Left hindlimb (tissue), 1 donor: ENCODE results near the gene IL17RC.
A peak's percentile ranks its signal among the peaks of the same experiment; 100 is the strongest.

Experiments
- DNase-seq: peaks from one replicate; pipeline ENCODE4 v3.0.0-alpha.2; 2018

The IL17RC gene

DNA sequence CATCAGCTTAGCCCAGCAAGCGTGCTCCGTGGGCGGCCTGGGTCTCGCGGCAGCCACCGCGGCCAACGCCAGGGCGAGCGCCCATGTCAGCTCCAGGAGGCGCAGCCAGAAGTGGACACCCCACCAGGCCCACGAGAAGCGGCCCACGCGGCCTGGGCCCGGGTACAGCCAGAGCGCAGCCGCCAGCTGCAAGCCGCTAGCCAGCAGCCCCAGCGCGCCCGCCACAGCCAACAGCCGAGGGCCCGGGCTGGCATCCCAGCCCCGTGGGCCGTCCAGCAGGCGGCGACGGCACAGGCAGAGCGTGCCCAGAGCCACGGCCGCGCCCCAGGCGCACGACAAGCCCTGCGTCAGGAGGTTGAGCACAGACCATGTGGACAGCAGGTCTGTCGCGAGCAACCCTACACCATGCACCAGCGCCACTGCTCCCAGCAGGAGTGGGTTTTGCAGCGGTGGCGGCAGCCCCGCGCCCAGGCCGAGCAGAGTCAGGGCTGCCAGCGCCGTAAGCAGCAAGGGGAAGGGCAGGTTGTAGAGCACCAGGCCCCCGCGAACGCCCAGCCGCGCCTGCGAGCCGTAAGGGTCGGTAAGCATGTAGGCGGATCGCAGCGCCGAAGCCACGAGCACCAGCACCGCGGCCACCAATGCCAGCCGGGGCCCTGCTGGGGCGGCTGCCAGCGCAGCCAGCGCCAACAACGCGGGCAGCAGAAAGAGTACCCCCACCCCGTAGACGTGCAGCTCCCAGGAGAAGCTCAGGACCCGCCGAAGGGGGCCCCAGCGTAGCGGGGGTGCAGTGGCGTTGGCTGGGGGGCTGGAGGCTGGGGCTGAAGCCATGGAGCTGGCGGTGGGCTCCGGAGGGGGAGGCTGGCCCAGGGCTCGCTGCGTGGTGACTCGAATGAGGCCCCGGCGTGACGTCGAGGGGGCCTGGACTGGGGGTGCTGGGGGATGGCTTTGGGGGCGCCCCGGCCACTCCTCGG lies 30.4 kb downstream of the IL17RC start:
- DNase-seq = peak; percentile 77

DNA sequence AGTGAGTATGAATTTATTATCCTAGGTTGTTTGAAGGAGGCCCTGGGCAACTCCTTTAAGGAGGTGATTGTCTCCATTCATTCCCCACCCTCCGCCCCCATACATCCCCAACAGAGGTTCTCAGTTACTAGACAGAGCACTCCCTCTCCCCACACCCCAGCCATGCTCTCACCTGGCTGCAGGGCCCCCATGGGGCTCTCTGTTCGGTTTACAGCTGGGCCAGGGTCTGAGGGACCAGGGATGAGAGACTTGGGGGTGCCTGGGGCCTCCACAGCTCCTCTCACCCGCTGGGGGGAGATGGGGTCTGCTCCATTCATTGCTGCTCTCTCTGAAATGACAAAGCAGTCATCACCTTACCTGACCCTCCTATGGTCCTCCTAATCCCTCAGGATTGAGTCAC lies 31.7 kb downstream of the IL17RC start:
- DNase-seq = no peak

DNA sequence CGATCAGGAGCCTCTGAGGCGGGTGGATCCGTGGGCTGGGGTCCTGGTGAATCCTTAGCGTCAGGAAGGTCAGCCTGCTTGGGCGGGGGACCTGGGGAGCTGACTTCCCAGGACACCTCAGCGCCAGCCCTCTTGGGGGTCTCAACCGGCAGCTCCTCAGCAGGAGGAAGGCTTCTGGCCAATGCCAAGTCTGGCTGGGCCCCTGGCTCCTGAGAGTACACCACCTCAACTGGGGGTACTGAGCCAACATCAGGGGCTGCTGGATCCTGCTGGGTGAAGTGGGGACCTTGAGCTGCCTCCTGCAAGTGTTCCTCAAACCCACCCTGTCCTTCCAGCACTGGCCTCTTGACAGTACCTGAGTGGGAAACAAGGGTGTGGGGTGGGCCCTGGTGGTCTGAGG lies 32.2 kb downstream of the IL17RC start:
- no peak for DNase-seq

DNA sequence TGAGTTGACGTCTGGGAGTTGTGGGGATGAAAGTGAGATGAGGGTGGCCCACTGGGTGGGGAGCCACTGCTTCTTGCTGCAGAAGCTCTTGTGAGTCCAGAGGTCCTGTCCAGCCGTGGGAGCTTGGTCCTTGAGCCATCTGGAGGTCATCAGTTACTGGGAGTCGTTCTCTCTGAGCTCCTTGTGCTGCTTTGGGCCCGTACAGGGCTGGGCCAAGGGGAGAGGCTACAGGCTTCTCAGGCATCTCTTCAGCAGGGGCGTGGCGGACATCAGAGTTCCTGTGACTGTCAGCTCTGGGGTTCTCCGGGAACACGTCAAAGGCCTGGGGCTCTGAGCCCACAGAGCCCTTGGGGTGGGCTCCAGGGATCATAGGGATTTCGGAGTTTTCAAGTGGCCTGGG lies 32.7 kb downstream of the IL17RC start:
- no peak for DNase-seq

DNA sequence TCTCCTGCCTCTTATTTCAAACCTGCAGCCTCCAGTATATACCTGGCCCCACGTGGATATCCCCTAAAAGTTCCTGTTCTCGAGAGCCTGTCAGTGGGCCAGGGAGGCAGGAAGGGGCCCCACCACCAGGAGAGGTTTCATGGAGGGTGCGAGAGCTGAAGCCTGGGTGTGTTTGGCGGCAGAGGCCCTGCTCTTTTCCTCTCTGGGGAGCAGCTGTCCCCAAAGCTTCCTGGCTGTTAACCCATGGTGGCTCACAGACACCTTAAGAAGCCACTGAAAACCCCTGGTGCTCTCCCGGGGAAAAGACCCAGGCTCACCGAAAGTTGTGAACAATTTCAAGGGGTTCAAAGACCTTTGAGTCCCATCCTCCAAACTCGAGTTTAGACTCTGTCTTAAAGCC lies 34.2 kb downstream of the IL17RC start:
- no peak for DNase-seq

DNA sequence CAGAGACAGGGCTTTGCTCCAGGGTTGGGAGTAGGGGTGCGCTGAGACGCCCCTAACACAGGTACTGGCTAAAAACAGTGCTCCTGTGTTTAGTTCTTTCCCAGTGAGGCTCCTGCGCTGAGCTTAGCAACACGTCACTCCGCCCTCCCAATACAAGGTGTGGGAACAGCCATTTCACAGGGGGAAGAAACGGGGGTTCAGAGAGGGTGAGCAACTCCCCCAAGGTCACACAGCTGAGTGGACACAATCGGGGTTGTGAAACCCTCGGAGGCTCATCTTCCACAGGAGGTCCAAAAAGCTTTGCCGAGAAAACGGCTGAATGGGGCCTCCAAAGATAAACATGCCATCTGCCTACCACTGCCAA lies 34.7 kb downstream of the IL17RC start:
- DNase-seq = no peak

DNA sequence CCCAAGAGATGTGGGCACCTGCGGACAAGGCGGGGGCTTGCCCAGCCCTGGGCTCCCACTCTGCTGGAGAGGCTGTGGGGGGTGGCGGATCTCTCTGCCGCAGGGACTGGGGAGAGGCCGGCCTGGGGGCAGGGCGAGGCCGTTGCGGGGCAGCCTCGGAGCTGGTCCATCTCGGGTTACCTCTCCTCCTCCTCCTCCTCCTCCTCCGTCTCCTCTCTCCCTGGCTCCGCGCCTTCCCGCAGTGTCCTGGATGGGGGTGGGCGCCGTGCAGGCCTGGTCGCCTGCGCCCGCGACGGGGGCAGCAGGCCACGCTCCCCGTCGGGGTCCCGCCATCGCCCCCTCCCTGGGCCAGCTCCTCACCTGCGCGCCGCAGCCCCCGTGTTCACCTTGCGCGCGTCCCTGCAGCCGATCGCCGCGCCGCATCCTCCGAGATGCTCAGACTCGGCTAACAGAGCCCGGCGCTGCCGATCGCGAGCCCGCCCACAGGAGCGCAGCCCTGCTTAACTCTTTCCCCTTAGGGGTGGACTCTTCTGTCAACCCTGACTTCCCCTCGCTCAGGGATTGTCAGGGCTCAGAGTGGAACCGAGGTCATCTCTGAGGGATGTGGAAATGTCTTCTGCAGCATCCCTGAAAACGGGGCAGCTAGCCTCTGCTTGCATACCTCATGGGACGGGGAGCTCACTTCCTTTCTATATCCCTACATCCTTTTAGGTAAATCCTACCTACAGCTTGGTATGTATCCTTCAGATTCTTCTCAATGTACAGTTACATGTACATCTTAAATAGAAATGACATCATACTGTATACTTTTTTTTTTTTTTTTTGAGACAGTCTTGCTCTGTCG lies 35.3 kb downstream of the IL17RC start, which contains the start of gene PRRT3:
PRRT3 (minus strand) TSS at position 447 of the 844 bp plus-strand sequence. CDS start 2,293 bp downstream, outside the sequence.
- DNase-seq = peak; percentile 62

DNA sequence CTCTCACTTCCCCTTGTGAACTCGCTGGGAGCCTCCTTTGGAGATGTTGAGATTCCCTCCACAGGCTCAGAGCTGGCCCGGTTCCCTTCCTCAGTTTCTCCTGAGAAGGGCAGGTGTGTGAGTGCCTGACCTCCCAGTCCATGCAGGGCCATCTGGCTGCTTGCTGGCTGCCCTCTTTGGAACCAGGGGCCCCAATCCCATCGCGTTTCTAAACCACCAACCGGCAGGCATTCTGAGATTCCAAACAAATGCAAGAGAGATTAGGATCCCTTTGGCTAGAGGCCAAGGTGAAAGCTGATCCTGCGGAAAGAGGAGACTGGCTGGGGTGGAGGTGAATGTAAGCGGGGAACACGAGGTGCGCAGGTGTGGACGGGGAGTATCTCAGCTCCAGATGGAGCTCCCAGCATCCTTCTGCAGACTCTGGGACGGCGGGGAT lies 38.2 kb downstream of the IL17RC start:
- no peak for DNase-seq

DNA sequence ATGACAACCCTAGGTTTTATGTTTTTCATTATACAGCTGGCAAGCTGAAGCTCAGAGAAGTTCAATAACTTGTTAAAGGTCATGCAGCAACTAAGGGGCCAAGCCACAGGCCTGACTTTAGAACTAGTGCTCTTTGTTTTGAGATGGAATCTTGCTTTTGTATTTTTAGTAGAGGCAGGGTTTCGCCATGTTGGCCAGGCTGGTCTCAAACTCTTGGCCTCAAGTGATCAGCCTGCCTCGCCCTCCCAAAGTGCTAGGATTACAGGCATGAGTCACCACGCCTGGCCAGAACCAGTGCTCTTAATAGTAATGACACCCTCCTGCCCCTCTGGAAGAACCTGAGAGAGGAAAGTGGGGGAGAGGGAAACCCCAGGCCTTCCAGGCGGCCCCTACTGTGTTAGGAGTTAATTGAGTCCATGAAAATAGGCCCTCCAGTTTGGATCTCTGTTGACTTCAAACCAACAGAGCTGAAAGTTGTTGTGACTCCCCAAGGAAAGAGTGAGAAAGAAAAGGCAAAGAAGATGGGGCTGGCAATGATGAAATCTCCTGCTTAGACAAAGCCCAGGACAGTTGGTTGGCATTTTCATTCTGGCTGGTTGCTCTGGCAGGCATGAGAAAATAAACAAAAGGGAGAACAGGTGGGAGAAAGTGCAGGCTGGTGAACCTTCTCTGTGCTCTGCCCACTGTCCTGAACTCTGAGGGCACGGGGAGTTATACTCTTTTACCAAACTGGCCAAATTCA lies 38.9 kb downstream of the IL17RC start:
- DNase-seq = no peak

DNA sequence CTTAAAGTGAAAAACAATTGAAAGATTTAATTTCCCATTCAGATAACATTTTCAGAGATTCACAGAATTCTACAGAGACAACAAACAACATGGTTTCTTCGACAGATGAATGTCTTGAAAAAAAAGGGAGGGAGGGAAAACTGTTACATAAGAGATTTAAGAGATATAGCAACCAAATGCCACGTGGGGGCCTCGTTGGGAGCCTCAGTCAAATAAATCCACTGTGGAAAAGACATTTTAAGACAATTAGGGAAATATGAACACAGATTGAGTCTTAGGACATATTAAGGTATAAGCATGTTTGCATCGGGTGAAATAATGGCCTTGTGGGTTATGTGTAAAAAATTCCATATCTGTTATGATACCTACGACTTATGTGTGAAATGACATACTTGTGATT lies 40.3 kb downstream of the IL17RC start:
- DNase-seq = no peak

DNA sequence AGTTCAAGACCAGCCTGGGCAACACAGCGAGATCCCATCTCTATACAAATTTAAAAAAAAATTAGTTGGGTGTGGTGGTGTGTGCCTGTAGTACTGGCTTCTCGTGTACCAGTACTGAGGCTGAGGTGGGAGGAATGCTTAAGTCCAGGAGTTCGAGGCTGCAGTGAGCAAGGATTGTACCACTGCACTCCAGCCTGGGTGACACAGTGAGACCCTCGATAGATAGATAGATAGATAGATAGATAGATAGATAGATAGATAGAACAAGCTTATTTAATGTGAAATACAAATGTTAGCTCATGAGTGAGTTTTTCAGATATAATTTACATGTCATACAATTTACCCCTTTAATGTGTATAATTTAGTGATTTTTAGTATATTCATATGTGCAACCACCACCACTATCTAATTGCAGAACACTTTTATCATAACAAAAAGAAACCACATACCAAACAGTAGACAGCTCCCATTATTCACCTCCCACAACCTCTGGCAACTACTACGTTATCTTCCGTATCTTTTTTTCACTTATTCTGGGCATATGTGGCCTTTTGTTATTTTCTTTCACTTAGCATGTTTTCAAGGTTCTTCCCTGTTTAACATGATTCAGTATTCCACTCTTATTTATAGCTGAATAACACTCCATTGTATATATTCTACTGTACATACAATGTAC lies 48.4 kb downstream of the IL17RC start:
- DNase-seq = no peak

DNA sequence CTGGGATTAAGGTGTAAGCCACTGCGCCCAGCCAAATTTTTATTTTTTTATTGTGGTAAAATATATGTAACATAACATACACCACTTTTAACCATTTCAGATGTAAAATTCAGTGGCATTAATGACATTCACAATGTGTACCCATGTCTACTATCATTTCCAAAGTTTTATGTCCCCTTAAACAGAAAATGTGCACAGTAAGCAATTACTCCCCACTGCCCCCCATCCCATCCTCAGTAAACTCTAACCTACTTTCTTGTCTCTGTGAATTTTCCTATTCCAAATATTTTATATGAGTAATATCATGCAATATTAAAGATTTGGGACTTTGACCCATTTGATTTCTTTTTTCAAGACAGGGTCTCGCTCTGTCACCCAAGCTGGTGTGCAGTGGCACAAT lies 49.9 kb downstream of the IL17RC start:
- DNase-seq = no peak

DNA sequence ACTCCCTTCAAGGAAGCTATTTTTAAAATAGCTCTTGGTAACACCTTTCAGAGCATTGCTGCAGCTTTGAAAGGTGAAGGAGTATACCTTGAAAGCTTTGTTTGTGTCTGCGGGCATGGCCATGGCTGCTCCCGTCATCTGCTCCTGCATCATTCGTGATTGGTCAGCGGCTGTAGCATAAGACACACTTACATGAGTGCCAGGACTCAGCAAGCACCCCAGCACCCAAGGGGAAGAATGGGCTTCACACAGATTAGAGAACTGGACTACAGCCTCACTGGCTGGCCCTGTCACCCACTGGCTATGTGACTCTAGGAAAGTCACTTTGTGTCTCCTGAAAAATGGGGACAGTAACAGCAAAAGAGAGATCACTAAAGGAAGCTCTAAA lies 52.7 kb downstream of the IL17RC start:
- no peak for DNase-seq

DNA sequence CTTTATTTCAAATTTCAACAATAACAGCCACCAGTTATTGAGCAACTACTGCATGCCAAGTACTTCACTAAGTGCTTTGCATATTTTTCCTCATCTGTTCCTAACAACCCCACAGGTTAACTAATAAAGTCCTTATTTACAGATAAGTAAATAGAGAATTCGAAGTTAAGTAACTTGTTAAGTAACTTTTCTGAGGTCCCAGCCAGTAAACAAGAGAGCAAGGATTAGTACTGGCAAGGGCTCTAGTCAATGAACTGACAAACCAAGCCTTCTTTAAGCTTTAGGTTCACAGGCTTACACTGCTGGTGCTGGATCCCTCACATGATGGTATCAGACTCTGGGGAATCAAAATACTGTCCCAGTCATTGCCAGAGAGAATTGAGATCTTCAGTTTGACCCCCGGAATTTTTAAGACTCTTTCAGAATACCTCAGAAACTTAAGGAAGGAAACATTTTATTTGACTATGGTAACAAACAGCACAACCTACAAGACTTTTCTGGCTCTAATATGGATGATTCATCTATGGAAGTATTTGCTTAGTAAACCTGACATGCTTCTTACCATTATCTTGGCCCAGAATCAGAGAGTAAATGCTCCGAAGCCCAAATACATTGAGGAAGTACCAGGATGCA lies 53.2 kb downstream of the IL17RC start:
- no peak for DNase-seq

DNA sequence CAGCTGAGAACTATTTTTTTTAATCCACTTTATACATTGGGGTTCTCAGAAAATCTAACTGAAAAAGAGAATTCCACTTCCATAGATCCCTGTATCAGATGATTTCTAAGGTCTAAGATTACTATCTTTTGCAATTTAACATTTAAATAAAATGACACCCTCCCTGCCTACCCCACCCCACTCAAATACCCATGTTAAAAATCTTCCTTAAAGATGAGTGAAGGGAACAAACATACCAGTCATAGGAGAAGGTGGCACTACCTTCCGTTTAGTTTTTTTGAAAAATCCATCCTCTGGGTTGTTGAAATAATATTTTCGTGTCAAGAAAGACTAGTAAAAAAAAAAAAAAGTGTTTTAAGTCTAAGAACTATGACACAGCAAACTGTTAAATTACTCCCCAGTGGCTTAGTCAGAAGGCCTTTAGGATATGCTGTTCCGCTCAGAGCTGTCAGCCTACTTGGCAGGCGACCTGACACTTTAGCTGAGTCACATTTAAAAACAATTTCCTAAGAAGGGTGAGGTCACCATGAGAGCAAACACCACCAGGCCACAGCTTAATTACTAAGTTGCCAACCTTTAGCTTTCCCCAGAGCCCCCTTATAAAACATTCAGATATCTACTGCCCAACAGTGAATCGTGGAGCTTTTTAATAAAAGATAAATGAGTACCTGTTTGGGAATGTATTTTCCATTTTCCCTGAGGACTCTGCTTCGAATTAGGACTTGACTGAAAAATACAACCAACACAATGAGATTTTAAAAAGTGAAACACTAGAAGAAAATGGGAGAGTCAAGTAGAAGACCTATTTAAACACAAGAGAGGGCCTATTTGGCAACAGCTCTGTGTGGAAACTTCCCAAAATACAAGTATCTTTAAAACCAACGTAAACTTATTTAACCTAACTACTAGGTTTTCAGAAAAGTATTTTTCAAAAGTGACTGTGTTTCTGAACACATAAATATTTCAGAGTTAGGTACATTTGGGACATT lies 60.1 kb downstream of the IL17RC start:
- DNase-seq = no peak

DNA sequence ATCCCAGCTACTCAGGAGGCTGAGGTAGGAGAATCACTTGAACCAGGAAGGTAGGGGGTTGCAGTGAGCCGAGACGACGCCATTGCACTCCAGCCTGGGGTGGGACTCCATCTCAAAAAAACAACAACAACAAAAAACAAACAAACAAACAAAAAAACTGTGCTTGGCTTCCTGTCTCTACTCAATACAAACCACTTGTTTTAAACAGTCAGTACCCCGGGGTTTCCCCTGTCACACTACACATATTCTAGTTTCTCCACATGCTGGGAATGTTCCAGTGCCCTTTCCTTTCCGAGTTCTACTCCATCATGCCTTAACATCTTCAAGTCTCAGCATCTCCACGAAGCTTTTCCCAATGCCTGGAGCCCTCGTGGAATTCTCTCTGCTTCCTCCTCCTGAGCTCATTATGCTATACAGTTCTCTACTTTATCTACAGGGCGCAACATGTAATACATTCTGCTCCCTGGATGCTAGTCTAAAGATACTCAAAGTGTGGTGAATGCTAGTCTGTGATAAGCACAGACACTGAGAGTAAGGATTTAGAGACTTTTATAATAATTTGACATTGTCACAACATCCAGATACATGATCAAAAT lies 61.9 kb downstream of the IL17RC start:
- no peak for DNase-seq

DNA sequence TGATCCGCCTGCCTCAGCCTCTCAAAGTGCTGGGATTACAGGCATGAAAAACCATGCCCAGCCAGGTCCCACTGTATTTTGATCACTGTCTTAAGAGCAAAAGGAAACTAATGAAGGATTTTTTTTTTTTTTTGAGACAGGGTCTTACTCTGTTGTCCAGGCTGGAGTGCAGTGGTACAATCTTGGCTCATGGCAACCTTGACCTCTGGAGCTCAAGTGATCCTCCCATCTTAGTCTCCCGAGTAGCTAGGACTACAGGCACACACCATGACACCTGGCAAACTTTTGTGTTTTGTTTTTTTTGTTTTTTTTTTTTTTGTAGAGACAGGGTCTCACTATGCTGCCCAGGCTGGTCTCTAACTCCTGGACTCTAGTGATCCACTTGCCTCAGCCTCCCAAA lies 63.4 kb downstream of the IL17RC start:
- no peak for DNase-seq
